Upper lobe of left lung (tissue), 6 donors: ENCODE measurements around the gene FAM3B. TPM values are rescaled to one million over a fixed set of nuclear protein-coding genes. Genes with fewer than 3 reads are reported as not detected.

Experiments used
- ATAC-seq, 2 donors: fragments of 200-7000 bp; cut with Tn5 transposase; one replicate each; pipeline ENCODE4 v1.9.1; 2022; ENCODE audit warnings: mild to moderate bottlenecking in 2 of 2, moderate library complexity in 2 of 2; ENCODE audit not compliant: low FRiP score in 2 of 2
- DNase-seq, 2 donors: peaks; one replicate each; pipeline ENCODE4 v3.0.0-alpha.2; 2019 to 2020
- H3K27ac ChIP-seq, 4 donors: fragments of 200-600 bp; sonication (generic); one replicate each; pipeline ENCODE4 v1.5.1; 2016 to 2019
- H3K27me3 ChIP-seq, 4 donors: fragments of 200-600 bp; sonication (generic); one replicate each; pipeline ENCODE4 v1.5.1; 2017 to 2019
- H3K36me3 ChIP-seq, 4 donors: fragments of 200-600 bp; sonication (generic); one replicate each; pipeline ENCODE4 v1.5.1; 2016 to 2019
- H3K4me1 ChIP-seq, 4 donors: fragments of 200-600 bp; sonication (generic); one replicate each; pipeline ENCODE4 v1.5.1; 2018 to 2019
- H3K4me3 ChIP-seq, 4 donors: fragments of 200-600 bp; sonication (generic); one replicate each; pipeline ENCODE4 v1.5.1; 2017 to 2019; ENCODE audit warnings: mild to moderate bottlenecking in 2 of 4, moderate library complexity in 1 of 4
- H3K9me3 ChIP-seq, 4 donors: fragments of 200-600 bp; sonication (generic); one replicate each; pipeline ENCODE4 v1.5.1; 2018 to 2019
- CTCF ChIP-seq, 6 experiments: fragments of 450-650 bp in 4 of 6; fragments of 200-600 bp in 2 of 6; sonication (generic) in 2 of 6; IDR thresholded peaks; one replicate each; pipeline ENCODE4 v1.5.1; 2016 to 2019; ENCODE audit warnings: antibody characterized with exemption in 6 of 6
- EP300 ChIP-seq, 4 donors: sonication (generic); formaldehyde crosslinking; IDR thresholded peaks; one replicate each; pipeline ENCODE4 v1.5.1; 2017; ENCODE audit warnings: antibody characterized with exemption in 4 of 4, control low read depth in 2 of 4
- POLR2A ChIP-seq, 4 donors: fragments of 450-650 bp; IDR thresholded peaks; one replicate each; pipeline ENCODE4 v1.5.1; 2016 to 2017; ENCODE audit warnings: antibody characterized with exemption in 4 of 4, mild to moderate bottlenecking in 2 of 4
- POLR2AphosphoS5 ChIP-seq, 2 donors: sonication (generic); formaldehyde crosslinking; IDR thresholded peaks; one replicate each; pipeline ENCODE4 v1.5.1; 2017; ENCODE audit warnings: antibody characterized with exemption in 2 of 2
- WGBS, 2 donors: methylation state at CpG; one replicate each; pipeline ENCODE4 v1.1.5; 2017 to 2018; 5-methylcytosine and 5-hydroxymethylcytosine counted together
- total RNA-seq, 6 donors: library from RNA; depleted of rRNA in 4 of 6; stranded (reverse); fragments of >200 nt in 4 of 6; gene quantifications; one replicate each; pipeline versions ENCODE4 v1.1.0 to v1.2.1, GENCODE V29; 2016 to 2021
- donor health status: DM: no; HTN: no; CAD: no; lungs with moderate emphysema.
- donor health status: DM: no; HTN: yes; CAD: no; lungs with severe emphysema.

The FAM3B gene
- total RNA-seq, 6 donors from 2014 or later = 2.9 to 13.2 (median 4.7) TPM

GRCh38 chr21:41370840-41371684 lies 54.5 kb downstream of the FAM3B start:
- no peak for ATAC-seq

GRCh38 chr21:41371685-41372030 lies 55.1 kb downstream of the FAM3B start:
- no peak for DNase-seq
- H3K4me1 ChIP-seq = peaks cover 4 to 27% (median 7%) of the 10 kb centered on the region in 4 donors
- TF ChIP-seq POLR2AphosphoS5 (IDR thresholded peaks at IDR 0.05) (no peak), EP300 (IDR thresholded peaks at IDR 0.05) (no peak), POLR2A (IDR thresholded peaks at IDR 0.05) (no peak), CTCF (IDR thresholded peaks at IDR 0.05) (no peak)
- H3K27me3 ChIP-seq = no peaks in the 10 kb centered on the region
- no peak overlapping the region for H3K4me3 ChIP-seq
- no peaks in the 10 kb centered on the region for H3K9me3 ChIP-seq
- H3K36me3 ChIP-seq = peaks cover 0 to 3% (median 0%) of the 10 kb centered on the region in 4 donors
- ATAC-seq = no peak
- H3K27ac ChIP-seq = no peak overlapping the region
- 88 to 92% methylated on average over 6 to 7 of the region's 7 CpGs for WGBS, 2 donors

More at GRCh38 chr21:41370840-41371684, 54.5 kb downstream of the FAM3B start:
- H3K9me3 ChIP-seq = no peaks in the 10 kb centered on the region
- no peak overlapping the region for H3K27ac ChIP-seq
- TF ChIP-seq EP300 (IDR thresholded peaks at IDR 0.05) = no peak
- TF ChIP-seq CTCF (IDR thresholded peaks at IDR 0.05) = no peak
- no peak for TF ChIP-seq POLR2AphosphoS5 (IDR thresholded peaks at IDR 0.05)
- TF ChIP-seq POLR2A (IDR thresholded peaks at IDR 0.05) = no peak
- H3K4me3 ChIP-seq = no peak overlapping the region
- H3K27me3 ChIP-seq = no peaks in the 10 kb centered on the region
- H3K36me3 ChIP-seq = no peaks in the 10 kb centered on the region
- DNase-seq = no peak
- 75 to 81% methylated on average over 9 to 12 of the region's 12 CpGs for WGBS, 2 donors
- peaks cover 4 to 27% (median 7%) of the 10 kb centered on the region in 4 donors for H3K4me1 ChIP-seq

GRCh38 chr21:41373253-41373652 lies 56.7 kb downstream of the FAM3B start:
- H3K36me3 ChIP-seq = peaks cover 0 to 17% (median 11%) of the 10 kb centered on the region in 4 donors
- ATAC-seq = no peak
- H3K27me3 ChIP-seq = no peaks in the 10 kb centered on the region
- peaks cover 4 to 20% (median 5%) of the 10 kb centered on the region in 4 donors for H3K4me1 ChIP-seq
- no peak overlapping the region for H3K4me3 ChIP-seq
- no peak overlapping the region for H3K27ac ChIP-seq
- DNase-seq = no peak
- no peak for TF ChIP-seq EP300 (IDR thresholded peaks at IDR 0.05)
- TF ChIP-seq POLR2A (IDR thresholded peaks at IDR 0.05) = no peak
- no peak for TF ChIP-seq CTCF (IDR thresholded peaks at IDR 0.05)
- no peak for TF ChIP-seq POLR2AphosphoS5 (IDR thresholded peaks at IDR 0.05)
- WGBS, 2 donors = 51 to 66% methylated on average over 2 to 4 of the region's 4 CpGs
- no peaks in the 10 kb centered on the region for H3K9me3 ChIP-seq

GRCh38 chr21:41373763-41374162 lies 57.2 kb downstream of the FAM3B start:
- Histone ChIP-seq H3K27ac (no peak overlapping the region), H3K36me3 (peaks cover 0 to 19% (median 15%) of the 10 kb centered on the region in 4 donors), H3K27me3 (no peaks in the 10 kb centered on the region), H3K9me3 (no peaks in the 10 kb centered on the region), H3K4me1 (peaks cover 4 to 16% (median 5%) of the 10 kb centered on the region in 4 donors), H3K4me3 (no peak overlapping the region)
- TF ChIP-seq POLR2A (IDR thresholded peaks at IDR 0.05) (no peak), EP300 (IDR thresholded peaks at IDR 0.05) (no peak), CTCF (IDR thresholded peaks at IDR 0.05) (no peak), POLR2AphosphoS5 (IDR thresholded peaks at IDR 0.05) (no peak)
- DNase-seq = no peak
- 93 to 96% methylated on average over 8 of the region's 8 CpGs for WGBS, 2 donors
- ATAC-seq = no peak
